IPS-20b (cell line): Measurements from ENCODE around the gene POFUT1.
A peak's percentile ranks its signal among the peaks of the same experiment; 100 is the strongest.

Source experiments
- H3K27ac ChIP-seq: one replicate; pipeline ENCODE4 v1.5.1; 2013; ENCODE audit warnings: low read length
- H3K27me3 ChIP-seq: 2 replicates; pipeline ENCODE4 v1.6.1; 2013; ENCODE audit warnings: mild to moderate bottlenecking, low read length, inconsistent platforms; ENCODE audit not compliant: insufficient read depth
- H3K36me3 ChIP-seq: 2 replicates; pipeline ENCODE4 v1.6.1; 2013; ENCODE audit warnings: low read depth, mild to moderate bottlenecking, inconsistent platforms, low read length, moderate library complexity; ENCODE audit not compliant: insufficient read depth
- H3K4me1 ChIP-seq: 2 replicates; pipeline ENCODE4 v1.6.1; 2013; ENCODE audit warnings: mild to moderate bottlenecking, control low read depth, inconsistent platforms, low read length, moderate library complexity; ENCODE audit not compliant: insufficient read depth
- H3K4me3 ChIP-seq: 2 replicates; pipeline ENCODE4 v1.5.1; 2013; ENCODE audit warnings: mild to moderate bottlenecking, low read length, inconsistent platforms
- H3K9ac ChIP-seq: 2 replicates; pipeline ENCODE4 v1.6.1; 2013; ENCODE audit warnings: low read depth, mild to moderate bottlenecking, inconsistent platforms, low read length, moderate library complexity
- H3K9me3 ChIP-seq: 2 replicates; pipeline ENCODE4 v1.6.1; 2013; ENCODE audit warnings: mild to moderate bottlenecking, low read depth, low read length, inconsistent platforms; ENCODE audit not compliant: insufficient read depth

The POFUT1 gene

DNA sequence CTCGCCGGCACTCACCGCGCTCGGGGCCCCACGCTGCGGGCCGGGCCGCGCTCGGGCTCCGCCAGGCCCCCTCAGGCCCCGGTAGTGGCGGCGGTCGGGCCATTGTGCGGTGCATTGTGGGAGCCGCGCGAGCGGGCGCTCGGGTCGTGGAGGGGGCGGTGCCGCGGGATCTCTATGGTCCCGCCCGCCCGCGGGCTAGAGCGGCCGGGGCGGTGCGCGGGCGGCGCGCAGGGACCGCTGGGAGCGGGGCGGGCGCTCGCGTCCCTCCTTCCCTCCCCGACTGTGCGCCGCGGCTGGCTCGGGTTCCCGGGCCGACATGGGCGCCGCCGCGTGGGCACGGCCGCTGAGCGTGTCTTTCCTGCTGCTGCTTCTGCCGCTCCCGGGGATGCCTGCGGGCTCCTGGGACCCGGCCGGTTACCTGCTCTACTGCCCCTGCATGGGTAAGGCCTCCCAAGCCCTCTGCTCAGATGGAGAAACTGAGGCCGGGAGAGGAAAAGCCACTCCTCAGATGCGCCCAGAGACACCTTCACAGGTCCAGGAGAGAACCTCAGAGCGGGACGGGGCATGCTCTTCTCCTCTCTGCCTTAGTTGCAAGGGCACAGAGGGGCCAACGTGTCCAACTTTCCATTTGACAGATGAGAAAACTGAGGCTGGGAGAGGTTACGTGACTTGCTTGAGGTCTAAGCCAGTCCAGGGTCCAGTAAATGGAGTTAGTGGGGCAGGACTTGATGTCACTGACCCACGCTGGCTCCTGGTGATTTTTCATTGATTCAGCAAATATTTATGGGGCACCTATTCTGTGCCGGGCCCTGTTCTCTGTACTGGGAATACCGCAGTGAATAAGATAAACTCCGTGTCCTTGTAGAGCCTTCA is at the start of gene POFUT1, which contains the start of gene PLAGL2:
TSS of gene POFUT1 (plus strand) at position 255 of the 873 bp plus-strand sequence. CDS start at position 317, 62 bp downstream.
TSS of gene PLAGL2 (minus strand) at position 118 of the 873 bp plus-strand sequence. CDS start 5,565 bp downstream, outside the sequence.
- Histone ChIP-seq H3K27ac (no peak within 1 kb of the TSS), H3K4me3 (peak within 1 kb of the TSS; percentile 94), H3K36me3 (peaks cover 44% of the 10 kb centered on the region), H3K4me1 (peaks cover 21% of the 10 kb centered on the region), H3K9ac (peak within 1 kb of the TSS; percentile 97), H3K27me3 (no peaks in the 10 kb centered on the region), H3K9me3 (no peaks in the 10 kb centered on the region)

DNA sequence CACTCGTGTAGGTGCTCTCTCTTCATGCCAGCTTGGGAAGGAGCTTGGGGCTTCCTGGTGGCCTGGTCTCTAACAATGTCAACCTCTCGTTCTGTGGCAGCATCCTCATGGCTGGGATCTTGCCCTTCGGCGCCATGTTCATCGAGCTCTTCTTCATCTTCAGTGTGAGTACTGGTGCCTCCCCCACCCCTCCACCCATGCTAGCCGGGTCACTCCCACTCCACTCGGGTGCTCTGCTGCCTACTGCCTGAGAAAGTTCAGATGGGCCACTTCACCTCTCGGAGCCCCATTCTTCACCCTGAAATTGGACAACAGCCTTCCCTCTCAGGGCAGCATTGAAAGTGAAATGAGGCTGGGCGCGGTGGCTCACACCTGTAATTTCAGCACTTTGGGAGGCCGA is 49.3 kb upstream of the POFUT1 start:
- Histone ChIP-seq H3K4me1 (no peaks in the 10 kb centered on the region), H3K9ac (no peak overlapping the region), H3K36me3 (peaks cover 68% of the 10 kb centered on the region), H3K27ac (no peak overlapping the region), H3K4me3 (no peak overlapping the region), H3K9me3 (no peaks in the 10 kb centered on the region), H3K27me3 (no peaks in the 10 kb centered on the region)

DNA sequence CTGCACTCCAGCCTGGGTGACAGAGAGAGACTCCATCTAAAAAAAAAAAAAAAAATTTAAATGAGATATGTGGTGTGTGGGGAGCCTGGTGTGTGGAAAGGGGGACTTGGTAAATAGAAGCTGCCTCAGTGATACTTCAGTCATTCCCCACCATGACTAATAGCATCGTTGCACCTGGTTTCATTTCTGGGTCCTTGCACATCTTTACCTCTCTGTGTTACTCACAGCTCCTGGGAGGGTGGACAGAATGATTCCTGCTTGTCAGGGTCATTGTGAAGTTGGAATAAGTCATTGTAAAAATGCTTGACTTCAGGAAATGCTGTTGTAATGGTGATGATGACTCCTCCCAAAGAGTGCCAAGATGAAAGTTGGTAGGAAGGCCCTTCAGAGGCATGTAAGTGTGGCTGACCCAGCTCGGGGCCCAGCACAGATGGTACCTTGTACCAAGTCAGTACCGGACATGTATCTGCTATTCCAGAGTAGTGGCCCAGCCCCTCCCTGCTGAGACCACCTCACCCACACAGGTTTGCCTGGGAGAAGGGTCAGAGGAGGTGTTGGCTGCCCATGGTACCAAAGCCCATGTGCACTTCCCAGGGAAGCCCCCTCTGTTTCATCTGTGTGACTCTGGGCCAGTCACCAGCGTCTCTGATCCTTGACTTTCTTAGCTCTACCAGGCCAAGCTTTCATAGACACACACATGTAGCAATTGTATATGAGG is 48.6 kb upstream of the POFUT1 start:
- H3K4me3 ChIP-seq = no peak overlapping the region
- no peaks in the 10 kb centered on the region for H3K9me3 ChIP-seq
- H3K9ac ChIP-seq = no peak overlapping the region
- peaks cover 69% of the 10 kb centered on the region for H3K36me3 ChIP-seq
- H3K27me3 ChIP-seq = no peaks in the 10 kb centered on the region
- no peak overlapping the region for H3K27ac ChIP-seq
- H3K4me1 ChIP-seq = no peaks in the 10 kb centered on the region

DNA sequence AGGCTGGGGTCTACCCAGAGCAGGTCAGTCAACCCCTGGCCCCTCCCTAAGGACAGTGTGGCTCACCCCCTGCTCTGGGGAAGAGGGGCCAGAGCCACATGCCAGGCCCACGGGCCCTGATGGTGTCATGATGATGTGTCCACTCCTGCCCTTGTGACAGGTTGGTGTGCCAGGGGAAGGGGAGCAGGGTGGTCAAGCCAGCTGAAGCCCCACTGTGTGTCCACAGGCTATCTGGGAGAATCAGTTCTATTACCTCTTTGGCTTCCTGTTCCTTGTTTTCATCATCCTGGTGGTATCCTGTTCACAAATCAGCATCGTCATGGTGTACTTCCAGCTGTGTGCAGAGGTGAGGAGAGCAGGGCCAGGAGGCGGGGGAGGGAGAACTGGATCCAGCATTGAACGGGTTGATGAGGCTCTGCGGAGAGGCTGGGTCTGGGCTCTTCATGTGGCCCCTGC is 47.9 kb upstream of the POFUT1 start:
- Histone ChIP-seq H3K36me3 (peaks cover 71% of the 10 kb centered on the region), H3K4me3 (no peak overlapping the region), H3K4me1 (no peaks in the 10 kb centered on the region), H3K27me3 (no peaks in the 10 kb centered on the region), H3K9ac (no peak overlapping the region), H3K27ac (no peak overlapping the region), H3K9me3 (no peaks in the 10 kb centered on the region)

DNA sequence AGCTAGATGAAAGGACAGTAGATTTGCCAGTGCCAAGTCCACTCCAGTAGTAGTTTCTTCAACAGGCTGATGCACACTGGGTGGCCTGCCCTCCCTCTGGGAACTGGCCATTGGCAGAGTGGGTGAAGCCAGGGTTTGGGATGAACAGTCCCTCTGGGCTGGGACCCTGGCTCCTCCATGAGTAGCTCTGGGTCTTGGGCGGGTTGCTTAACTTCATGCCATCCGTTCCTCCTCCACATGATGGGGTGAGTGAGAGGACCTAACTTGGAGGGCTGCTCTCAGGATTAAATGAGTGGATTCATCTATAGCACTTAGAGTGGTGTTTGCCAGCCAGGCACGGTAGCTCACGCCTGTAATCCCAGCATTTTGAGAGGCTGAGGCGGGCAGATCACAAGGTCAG is 47.3 kb upstream of the POFUT1 start:
- Histone ChIP-seq H3K4me1 (no peaks in the 10 kb centered on the region), H3K4me3 (no peak overlapping the region), H3K9me3 (no peaks in the 10 kb centered on the region), H3K27ac (no peak overlapping the region), H3K27me3 (no peaks in the 10 kb centered on the region), H3K9ac (no peak overlapping the region), H3K36me3 (peaks cover 75% of the 10 kb centered on the region)

DNA sequence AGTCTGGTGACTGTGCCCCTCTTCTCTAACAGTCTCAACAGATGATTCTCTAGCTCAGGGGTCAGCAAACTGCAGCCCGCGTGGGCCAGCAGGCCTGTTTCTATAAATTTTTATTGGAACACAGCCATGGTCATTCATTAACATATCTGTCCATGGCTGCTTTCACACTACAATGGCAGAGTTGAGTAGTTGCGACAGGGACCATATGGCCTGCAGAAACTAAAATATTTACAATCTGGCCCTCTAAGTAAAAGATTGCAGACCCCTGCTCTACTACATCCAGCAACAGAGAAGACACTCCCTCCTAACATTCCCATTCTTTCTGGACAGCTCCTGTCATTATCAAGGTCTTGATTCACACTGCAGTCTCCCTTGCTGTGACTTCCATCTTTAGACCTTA is 45.3 kb upstream of the POFUT1 start:
- no peaks in the 10 kb centered on the region for H3K27me3 ChIP-seq
- no peak overlapping the region for H3K4me3 ChIP-seq
- no peaks in the 10 kb centered on the region for H3K9me3 ChIP-seq
- peaks cover 90% of the 10 kb centered on the region for H3K36me3 ChIP-seq
- no peaks in the 10 kb centered on the region for H3K4me1 ChIP-seq
- H3K9ac ChIP-seq = no peak overlapping the region
- no peak overlapping the region for H3K27ac ChIP-seq

DNA sequence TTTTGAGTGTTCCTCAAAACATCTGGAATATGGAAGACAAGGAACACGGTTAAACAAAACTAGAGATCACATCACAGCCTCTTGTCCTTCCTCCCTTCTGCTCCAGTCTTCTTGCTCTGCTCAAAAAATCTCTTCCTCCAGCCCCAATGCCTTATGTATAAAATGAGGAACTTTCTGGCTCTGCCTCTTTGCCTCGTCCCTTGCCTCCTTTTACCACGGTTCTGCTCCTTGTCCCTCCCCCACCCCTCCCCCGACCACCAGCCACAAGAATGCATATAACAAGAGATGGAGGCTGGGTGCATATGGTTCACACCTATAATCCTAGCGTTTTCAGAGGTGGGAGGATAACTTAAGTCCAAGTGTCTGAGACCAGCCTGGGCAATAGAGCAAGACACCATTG is 43.7 kb upstream of the POFUT1 start:
- Histone ChIP-seq H3K4me1 (peaks cover 6% of the 10 kb centered on the region; the same call in 1 of the 2 replicates), H3K36me3 (peaks cover 77% of the 10 kb centered on the region), H3K9me3 (no peaks in the 10 kb centered on the region)

DNA sequence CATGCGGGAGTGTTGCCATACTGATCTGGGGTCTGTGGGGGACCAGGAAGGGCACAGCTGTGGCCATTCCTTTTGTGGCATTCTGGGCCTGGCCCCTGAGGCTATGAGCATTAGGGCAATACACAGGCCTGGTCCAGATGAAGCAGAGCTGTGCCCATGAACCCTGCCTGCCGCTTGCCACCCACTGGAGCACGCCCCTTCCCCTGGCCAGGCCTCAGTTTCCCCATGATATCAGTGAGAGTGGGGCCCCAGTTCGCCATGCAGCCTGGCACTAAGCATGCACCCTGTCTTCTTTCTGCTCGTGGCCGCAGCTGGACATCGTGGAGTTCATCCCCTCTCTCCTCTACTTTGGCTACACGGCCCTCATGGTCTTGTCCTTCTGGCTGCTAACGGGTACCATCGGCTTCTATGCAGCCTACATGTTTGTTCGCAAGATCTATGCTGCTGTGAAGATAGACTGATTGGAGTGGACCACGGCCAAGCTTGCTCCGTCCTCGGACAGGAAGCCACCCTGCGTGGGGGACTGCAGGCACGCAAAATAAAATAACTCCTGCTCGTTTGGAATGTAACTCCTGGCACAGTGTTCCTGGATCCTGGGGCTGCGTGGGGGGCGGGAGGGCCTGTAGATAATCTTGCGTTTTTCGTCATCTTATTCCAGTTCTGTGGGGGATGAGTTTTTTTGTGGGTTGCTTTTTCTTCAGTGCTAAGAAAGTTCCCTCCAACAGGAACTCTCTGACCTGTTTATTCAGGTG is 42.5 kb upstream of the POFUT1 start:
- Histone ChIP-seq H3K9ac (no peak overlapping the region), H3K27me3 (no peaks in the 10 kb centered on the region), H3K9me3 (no peaks in the 10 kb centered on the region), H3K27ac (no peak overlapping the region), H3K36me3 (peaks cover 65% of the 10 kb centered on the region), H3K4me1 (peaks cover 6% of the 10 kb centered on the region; the same call in 1 of the 2 replicates), H3K4me3 (no peak overlapping the region)

More for the DNA sequence above, 43.7 kb upstream of the POFUT1 start:
- no peak overlapping the region for H3K4me3 ChIP-seq
- H3K27me3 ChIP-seq = no peaks in the 10 kb centered on the region
- H3K27ac ChIP-seq = no peak overlapping the region
- H3K9ac ChIP-seq = no peak overlapping the region

DNA sequence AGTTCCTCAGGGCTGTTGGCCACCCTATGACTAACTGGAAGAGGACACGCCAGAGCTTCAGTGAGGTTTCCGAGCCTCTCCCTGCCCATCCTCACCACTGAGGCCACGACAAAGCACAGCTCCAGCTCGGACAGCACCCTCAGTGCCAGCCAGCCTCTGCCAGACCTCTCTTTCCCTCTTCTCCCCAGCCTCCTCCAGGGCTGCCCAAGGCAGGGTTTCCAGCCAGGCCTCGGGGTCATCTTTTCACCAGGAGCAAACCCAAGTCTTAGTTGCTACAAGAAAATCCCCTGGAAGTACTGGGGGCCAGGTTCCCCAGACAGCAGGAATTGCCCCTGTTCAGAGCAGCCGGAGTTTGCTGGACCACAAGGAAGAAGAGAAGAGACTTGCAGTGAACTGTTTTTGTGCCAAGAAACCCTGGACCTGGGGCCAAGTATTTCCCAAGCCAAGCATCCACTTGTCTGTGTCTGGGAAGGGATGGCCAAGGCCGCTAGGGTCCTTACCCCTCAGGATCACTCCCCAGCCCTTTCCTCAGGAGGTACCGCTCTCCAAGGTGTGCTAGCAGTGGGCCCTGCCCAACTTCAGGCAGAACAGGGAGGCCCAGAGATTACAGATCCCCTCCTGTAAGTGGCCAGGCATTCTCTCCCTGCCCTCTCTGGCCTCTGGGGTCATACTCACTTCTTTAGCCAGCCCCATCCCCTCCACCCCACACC is 41.7 kb upstream of the POFUT1 start:
- Histone ChIP-seq H3K36me3 (peaks cover 60% of the 10 kb centered on the region), H3K9ac (no peak overlapping the region), H3K4me3 (no peak overlapping the region), H3K9me3 (no peaks in the 10 kb centered on the region), H3K4me1 (peaks cover 6% of the 10 kb centered on the region; the same call in 1 of the 2 replicates), H3K27me3 (no peaks in the 10 kb centered on the region), H3K27ac (no peak overlapping the region)

DNA sequence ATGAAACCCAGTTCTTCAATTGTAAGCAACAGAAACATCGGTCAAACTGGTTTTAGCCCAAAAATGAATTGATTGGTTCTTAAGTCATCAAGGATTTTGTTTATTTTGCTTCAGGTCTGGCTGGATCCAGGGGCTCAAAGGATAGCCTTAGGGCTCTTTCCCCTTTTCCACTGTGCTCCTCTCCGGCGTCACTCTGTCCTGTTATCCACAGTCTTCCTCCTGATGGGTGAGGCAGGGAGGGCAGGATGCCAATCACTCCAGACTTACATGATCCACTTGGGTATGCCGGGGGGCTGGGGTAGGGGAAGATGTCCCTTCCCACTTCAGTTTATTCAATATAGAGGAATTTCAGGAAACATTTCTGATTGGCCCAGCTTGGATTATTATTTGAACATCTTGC is 40.1 kb upstream of the POFUT1 start:
- H3K27me3 ChIP-seq = no peaks in the 10 kb centered on the region
- no peaks in the 10 kb centered on the region for H3K9me3 ChIP-seq
- H3K4me1 ChIP-seq = peaks cover 6% of the 10 kb centered on the region; the same call in 1 of the 2 replicates
- no peak overlapping the region for H3K27ac ChIP-seq
- peaks cover 44% of the 10 kb centered on the region for H3K36me3 ChIP-seq
- H3K4me3 ChIP-seq = no peak overlapping the region
- no peak overlapping the region for H3K9ac ChIP-seq
